OCI-LY1 (cell line): Measurements from ENCODE around the gene ORC1.

Experiments used
- H2AFZ ChIP-seq: fragments of 200-600 bp; sonication (generic), shearing (Covaris generic); 2 replicates; pipeline ENCODE4 v1.6.0; 2014; ENCODE audit warnings: antibody characterized with exemption, mild to moderate bottlenecking, low read length
- H3F3A ChIP-seq: fragments of 200-600 bp; sonication (generic), shearing (Covaris generic); 2 replicates; pipeline ENCODE4 v1.6.0; 2014; ENCODE audit warnings: mild to moderate bottlenecking, antibody characterized with exemption, low read length, moderate library complexity; ENCODE audit not compliant: insufficient read depth
- H3K27ac ChIP-seq: fragments of 200-600 bp; sonication (generic); 2 replicates; pipeline ENCODE4 v1.5.1; 2014; ENCODE audit warnings: low read length, mixed run types, mild to moderate bottlenecking, low read depth; ENCODE audit not compliant: poor library complexity, severe bottlenecking
- H3K27me3 ChIP-seq: fragments of 200-600 bp; sonication (generic); 2 replicates; pipeline ENCODE4 v1.6.0; 2014; ENCODE audit warnings: antibody characterized with exemption, mild to moderate bottlenecking, low read length, moderate library complexity; ENCODE audit not compliant: insufficient read depth
- H3K36me3 ChIP-seq: fragments of 200-600 bp; sonication (generic); 2 replicates; pipeline ENCODE4 v1.6.1; 2014; ENCODE audit warnings: mild to moderate bottlenecking, antibody characterized with exemption, low read length, moderate library complexity, mixed read lengths; ENCODE audit not compliant: insufficient read depth
- H3K4me1 ChIP-seq: fragments of 200-600 bp; sonication (generic); 2 replicates; pipeline ENCODE4 v1.5.1; 2014; ENCODE audit warnings: mild to moderate bottlenecking, low read length, moderate library complexity; ENCODE audit not compliant: insufficient read depth, severe bottlenecking
- H3K4me2 ChIP-seq: fragments of 200-600 bp; sonication (generic), shearing (Covaris generic); 2 replicates; pipeline ENCODE4 v1.6.1; 2014; ENCODE audit warnings: low read length
- H3K4me3 ChIP-seq: fragments of 200-600 bp; sonication (generic); 2 replicates; pipeline ENCODE4 v1.5.1; 2014; ENCODE audit warnings: low read length, low read depth, mild to moderate bottlenecking, mixed read lengths; ENCODE audit not compliant: poor library complexity, severe bottlenecking
- H3K79me2 ChIP-seq: fragments of 200-600 bp; shearing (Covaris generic); 2 replicates; pipeline ENCODE4 v1.6.1; 2016; ENCODE audit warnings: mixed run types, low read length, mixed read lengths; ENCODE audit not compliant: insufficient read depth
- H3K9ac ChIP-seq: fragments of 200-600 bp; sonication (generic), shearing (Covaris generic); 2 replicates; pipeline ENCODE4 v1.6.1; 2014; ENCODE audit warnings: mild to moderate bottlenecking, low read length, mixed read lengths
- H3K9me2 ChIP-seq: fragments of 200-600 bp; sonication (generic), shearing (Covaris generic); 2 replicates; pipeline ENCODE4 v1.6.1; 2014; ENCODE audit warnings: low read depth, mild to moderate bottlenecking, low read length, mixed read lengths
- H3K9me3 ChIP-seq: fragments of 200-600 bp; shearing (Covaris generic); 2 replicates; pipeline ENCODE4 v1.6.1; 2014; ENCODE audit warnings: low read length, mixed read lengths
- H4K20me1 ChIP-seq: fragments of 200-600 bp; sonication (generic), shearing (Covaris generic); 2 replicates; pipeline ENCODE4 v1.6.0; 2016; ENCODE audit warnings: mild to moderate bottlenecking, low read length; ENCODE audit not compliant: insufficient read depth
- CTCF ChIP-seq: fragments of 200-600 bp; sonication (generic), shearing (Covaris generic); IDR thresholded peaks from 2 replicates; pipeline ENCODE4 v1.5.1; 2017; ENCODE audit warnings: mild to moderate bottlenecking, antibody characterized with exemption, low read length, moderate library complexity, mixed read lengths
- EZH2 ChIP-seq: fragments of 200-600 bp; sonication (generic), shearing (Covaris generic); IDR thresholded peaks from 2 replicates; pipeline ENCODE4 v1.8.0; 2017; ENCODE audit warnings: borderline replicate concordance, mixed run types, mild to moderate bottlenecking, antibody characterized with exemption, low read length, moderate library complexity, mixed read lengths

ORC1 gene

GRCh38 chr1:52423055-52423454 is 18.8 kb upstream of the ORC1 start:
- Histone ChIP-seq H3K9me2 (no peaks in the 10 kb centered on the region), H3K4me1 (no peaks in the 10 kb centered on the region), H2AFZ (no peak overlapping the region), H3K79me2 (no peaks in the 10 kb centered on the region), H3K4me2 (no peak overlapping the region), H4K20me1 (no peaks in the 10 kb centered on the region), H3K9ac (no peak overlapping the region), H3F3A (no peaks in the 10 kb centered on the region; the same call in 1 of the 2 replicates), H3K36me3 (peaks cover 59% of the 10 kb centered on the region), H3K27ac (no peak overlapping the region), H3K27me3 (no peaks in the 10 kb centered on the region), H3K9me3 (no peaks in the 10 kb centered on the region), H3K4me3 (no peak overlapping the region)
- TF ChIP-seq EZH2 (no peak), CTCF (no peak)

- Histone ChIP-seq H3K4me2 (no peak overlapping the region), H3K4me3 (no peak overlapping the region), H3K9me3 (no peaks in the 10 kb centered on the region), H2AFZ (no peak overlapping the region), H3K9me2 (no peaks in the 10 kb centered on the region), H3F3A (no peaks in the 10 kb centered on the region), H4K20me1 (no peaks in the 10 kb centered on the region), H3K4me1 (no peaks in the 10 kb centered on the region), H3K27ac (no peak overlapping the region), H3K36me3 (peaks cover 83% of the 10 kb centered on the region), H3K9ac (no peak overlapping the region), H3K79me2 (no peaks in the 10 kb centered on the region), H3K27me3 (no peaks in the 10 kb centered on the region)
- TF ChIP-seq CTCF: no peak
- TF ChIP-seq EZH2: no peak
Measured at GRCh38 chr1:52420713-52421112, 16.5 kb upstream of the ORC1 start.

GRCh38 chr1:52416811-52417210 is 12.6 kb upstream of the ORC1 start:
- Histone ChIP-seq H3K27me3 (no peaks in the 10 kb centered on the region), H3K36me3 (peaks cover 98% of the 10 kb centered on the region), H2AFZ (no peak overlapping the region), H4K20me1 (no peaks in the 10 kb centered on the region), H3K9me2 (no peaks in the 10 kb centered on the region), H3K9ac (no peak overlapping the region), H3F3A (no peaks in the 10 kb centered on the region), H3K79me2 (no peaks in the 10 kb centered on the region), H3K4me3 (no peak overlapping the region), H3K4me2 (no peak overlapping the region), H3K27ac (no peak overlapping the region), H3K4me1 (no peaks in the 10 kb centered on the region), H3K9me3 (no peaks in the 10 kb centered on the region)
- no peak for TF ChIP-seq EZH2
- no peak for TF ChIP-seq CTCF
